ENCODE data around the gene IGFBP6.

Gene IGFBP6

DNA sequence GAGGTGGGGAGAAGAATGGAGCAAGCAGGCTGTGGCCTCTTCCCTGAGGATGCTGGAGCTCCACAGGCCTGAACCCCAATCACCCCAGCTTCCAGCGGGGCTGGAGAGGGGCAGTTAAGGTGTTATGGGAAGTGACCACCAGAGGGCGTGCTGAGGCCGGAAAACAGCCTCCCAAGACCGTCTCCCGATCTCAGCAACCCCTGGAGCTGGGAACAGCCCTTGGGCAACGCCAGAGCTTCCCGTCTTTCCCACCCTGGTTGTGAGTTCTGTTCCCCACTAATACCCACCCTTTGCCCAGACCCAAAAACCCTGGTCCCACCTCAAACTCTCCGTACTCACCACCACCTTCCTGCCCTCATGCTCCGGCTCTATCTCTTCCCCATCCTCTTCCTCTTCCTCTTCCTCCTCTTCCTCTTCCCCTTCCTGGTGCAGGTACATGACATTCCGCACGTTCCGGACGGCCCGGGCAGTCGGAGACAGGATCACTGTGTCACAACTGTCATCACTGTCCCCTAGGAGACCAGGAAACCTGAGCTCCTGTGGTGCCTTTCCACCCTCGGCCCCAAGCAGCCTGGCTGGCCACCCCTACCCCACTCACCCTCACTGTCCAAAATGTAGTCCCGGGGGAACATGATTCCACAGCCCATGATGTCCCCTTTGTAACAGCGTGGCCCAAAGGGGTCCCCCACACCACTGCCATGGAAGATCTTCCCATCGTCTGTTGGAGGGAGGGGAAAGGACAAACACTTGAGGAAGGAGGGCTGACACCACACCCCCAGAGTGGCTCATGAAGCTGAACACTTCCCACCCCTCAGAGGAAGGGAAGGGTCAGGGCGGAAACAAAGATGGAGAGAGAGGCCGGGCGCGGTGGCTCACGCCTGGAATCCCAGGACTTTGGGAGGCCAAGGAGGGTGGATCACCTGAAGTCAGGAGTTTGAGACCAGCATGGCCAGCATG lies 31.2 kb upstream of the IGFBP6 start:
- no peak for FAIRE-seq
- peak; percentile 86 for TF ChIP-seq CTCF (IDR thresholded peaks at IDR 0.05; ENCODE audit: insufficient read depth, missing control alignments)

DNA sequence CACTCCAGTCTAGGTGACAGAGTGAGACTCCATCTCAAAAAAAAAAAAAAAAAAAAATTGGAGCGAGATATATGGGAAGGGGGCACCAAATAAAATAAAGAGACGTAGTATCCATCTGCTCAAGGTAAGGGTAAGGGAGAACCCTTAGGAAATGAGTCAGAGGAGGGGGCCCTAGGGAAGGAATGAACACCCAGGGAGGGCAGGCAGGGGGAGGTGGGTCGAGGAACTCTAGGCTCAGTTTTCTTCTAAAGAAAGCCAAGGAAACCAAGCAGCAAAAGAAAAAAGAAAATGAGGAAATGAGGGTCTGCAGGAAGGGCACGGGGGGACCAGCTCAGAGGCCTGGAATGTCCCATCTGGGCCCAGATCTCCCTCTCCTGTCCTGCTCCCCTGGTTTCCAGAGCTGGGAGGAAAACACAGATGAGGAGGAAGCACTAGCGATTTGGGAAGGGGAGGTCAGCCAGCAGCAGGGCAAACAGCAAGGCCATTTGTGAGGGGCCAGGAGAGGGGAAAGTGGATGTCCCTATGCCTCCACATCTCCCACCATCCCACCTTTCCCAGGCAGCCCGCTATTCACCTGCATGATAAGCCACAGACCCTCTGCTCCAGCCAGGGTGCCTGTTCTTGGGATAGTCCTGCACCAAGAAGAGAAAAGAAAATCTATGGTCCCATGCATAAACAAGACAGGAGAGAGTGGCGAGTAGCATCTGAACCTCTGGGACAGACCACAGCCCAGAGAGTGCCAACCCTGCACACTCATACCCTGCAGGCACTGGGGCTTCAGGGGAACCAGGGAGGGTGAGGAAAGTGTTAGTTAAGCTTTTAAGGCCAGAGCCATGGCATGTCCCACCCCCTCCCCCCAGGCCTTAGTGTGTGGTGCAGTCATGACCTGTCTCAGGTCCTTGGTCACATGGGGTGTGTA lies 30.1 kb upstream of the IGFBP6 start:
- no peak for DNase-seq (ENCODE audit: insufficient read length, low spot score)
- FAIRE-seq: no peak
- TF ChIP-seq CTCF (IDR thresholded peaks at IDR 0.05; ENCODE audit: insufficient read depth, missing control alignments): no peak

More for the DNA sequence above, 31.2 kb upstream of the IGFBP6 start:
- peak; percentile 99 for DNase-seq (ENCODE audit: insufficient read length, low spot score)

DNA sequence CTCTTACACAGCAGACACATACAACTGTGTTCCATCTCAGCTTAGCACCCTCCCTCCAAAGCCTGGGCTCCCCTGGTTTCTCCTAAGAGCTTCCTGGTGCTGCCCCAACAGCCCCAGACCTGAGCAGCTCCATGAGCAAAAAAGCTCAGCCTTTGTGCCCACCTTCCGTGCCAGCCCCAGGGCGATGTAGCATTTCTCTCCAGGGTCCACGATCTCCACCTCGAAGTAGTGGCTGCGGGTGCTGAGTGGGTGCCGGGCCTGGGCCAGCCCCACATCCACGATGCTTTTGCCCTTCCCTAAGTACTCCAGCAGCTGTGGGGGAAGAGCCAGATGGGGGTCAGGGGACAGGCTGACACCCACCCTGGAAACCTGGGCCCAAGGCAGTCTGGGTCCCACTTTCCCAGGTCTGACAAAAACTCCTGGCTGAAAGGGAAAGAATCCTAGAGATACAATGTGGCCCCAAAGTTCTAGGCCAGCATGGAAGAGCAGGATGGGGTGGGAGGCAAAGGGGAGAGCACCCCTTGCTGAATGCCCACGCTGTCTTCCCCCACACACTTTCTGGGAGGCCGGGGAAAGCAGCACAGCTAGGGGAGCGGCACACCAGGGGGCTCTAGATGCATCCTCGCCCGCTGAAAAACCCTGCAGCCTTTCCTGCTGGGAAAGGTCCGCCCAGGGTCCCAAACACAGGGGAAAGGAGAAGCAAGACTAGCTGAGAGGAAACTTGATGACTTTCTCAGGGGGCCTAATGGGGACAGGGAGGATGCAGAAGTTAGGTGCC lies 29.3 kb upstream of the IGFBP6 start:
- TF ChIP-seq CTCF (IDR thresholded peaks at IDR 0.05; ENCODE audit: insufficient read depth, missing control alignments): no peak
- FAIRE-seq: no peak
- DNase-seq (ENCODE audit: insufficient read length, low spot score): no peak

DNA sequence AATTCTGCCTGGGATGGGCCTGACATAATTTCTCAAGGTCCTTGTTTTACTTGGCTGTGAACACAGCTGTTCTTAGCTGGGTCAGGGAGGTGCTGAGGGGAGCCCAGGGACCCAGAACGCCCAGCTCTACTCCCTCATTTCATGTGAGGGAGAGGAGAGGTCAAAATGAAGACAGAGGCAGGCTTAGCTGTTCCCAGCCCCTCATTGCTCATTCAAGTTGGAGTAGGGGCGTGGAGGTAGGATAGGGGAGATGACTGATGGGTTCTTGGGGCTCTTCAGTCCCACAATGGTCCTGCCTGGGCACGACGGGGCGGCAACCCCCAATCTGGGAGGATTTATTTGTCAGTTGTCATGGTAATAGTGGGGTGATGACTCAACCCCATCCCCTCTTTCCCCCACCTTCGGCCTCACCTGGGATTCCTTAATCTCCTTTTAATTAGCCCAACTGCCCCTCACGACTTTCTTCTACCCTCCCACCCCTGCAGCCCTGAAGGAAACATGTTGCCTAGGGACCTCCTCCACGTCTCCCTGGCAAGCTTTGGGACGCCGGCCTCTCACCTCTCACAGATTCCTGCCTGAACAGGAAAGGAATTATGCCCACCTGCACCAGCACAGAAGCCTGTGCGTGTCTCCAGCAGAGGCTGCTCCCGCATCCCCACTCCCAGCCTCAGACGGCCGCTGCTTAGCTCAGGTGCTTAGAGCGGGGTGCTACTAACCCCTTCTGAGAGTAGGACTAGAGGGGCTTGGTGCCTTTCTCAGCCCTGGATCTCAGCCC lies 28.5 kb upstream of the IGFBP6 start:
- DNase-seq (ENCODE audit: insufficient read length, low spot score): no peak
- FAIRE-seq: no peak
- no peak for TF ChIP-seq CTCF (IDR thresholded peaks at IDR 0.05; ENCODE audit: insufficient read depth, missing control alignments)

DNA sequence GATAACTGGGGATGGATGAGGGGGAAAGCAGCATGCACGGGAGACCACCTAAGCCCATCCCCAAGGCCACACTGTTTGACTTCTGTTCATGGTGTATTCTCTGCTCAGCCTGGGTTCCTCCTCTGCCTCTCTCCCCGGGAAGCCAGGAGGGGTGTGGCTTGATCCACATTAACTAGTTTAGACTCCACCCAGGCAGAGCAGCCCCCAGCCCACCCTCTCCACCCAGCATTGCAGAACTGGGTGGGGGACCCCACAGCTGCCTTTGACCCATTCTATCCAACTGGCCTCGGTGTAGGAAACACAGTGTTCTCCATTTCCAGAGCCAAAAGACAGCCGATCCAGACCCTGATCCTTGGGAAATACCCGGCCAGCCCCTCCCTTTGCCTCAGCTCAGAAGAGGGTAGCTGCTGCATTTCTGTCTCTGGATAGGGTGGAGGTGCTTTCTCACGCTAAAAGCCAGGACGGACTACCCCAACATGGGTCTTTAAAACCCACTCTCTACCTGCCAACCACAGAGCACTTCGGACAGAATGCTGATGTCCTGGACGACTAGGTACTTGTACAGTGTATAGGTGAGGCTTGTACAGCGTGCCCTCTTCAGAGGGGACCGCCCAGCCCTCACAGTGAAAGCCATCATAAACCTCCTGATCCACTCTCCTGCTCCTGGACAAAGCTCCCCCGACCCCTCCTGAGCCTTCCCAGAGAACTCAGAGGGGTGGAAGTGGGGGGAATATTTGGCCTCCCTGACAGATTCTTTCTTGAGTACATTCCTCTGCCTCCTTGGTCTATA lies 27.7 kb upstream of the IGFBP6 start:
- DNase-seq (ENCODE audit: insufficient read length, low spot score) (no peak), FAIRE-seq (no peak)
- no peak for TF ChIP-seq CTCF (IDR thresholded peaks at IDR 0.05; ENCODE audit: insufficient read depth, missing control alignments)

Measured in D721Med (cell line).